SK-N-MC (cell line): ENCODE data around the gene AANAT.

Source experiments
- EZH2 ChIP-seq: fragments of 200-600 bp; sonication (generic); IDR thresholded peaks from one replicate; pipeline ENCODE4 v1.6.1; 2017; ENCODE audit warnings: antibody characterized with exemption
- FOXP2 ChIP-seq: optimal IDR thresholded peaks from 2 replicates; pipeline ENCODE3; 2011; ENCODE audit warnings: mild to moderate bottlenecking, moderate library complexity; ENCODE audit not compliant: insufficient read depth; ENCODE audit errors: extremely low read length, control extremely low read depth
- POLR2AphosphoS5 ChIP-seq: IDR thresholded peaks from 2 replicates; pipeline ENCODE4 v1.6.1; 2012; ENCODE audit warnings: mild to moderate bottlenecking, low read depth, low read length, borderline replicate concordance

DNA sequence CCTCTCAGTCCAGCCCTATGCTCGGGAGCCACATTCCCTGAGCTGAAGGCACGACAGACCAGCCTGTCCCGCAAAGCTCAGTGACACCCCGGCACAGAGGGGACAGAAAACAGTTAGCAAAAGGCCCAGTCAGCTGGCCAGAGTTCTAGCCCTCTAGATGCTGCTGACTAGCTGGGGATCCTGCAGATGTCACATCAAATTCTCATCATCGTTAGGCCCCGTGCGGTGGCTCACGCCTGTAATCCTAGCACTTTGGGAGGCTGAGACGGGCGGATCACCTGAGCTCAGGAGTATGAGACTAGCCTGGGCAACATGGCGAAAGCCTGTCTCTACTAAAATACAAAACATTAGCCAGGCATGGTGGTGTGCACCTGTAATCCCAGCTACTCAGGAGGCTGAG lies 31.7 kb upstream of the AANAT start:
- no peak for TF ChIP-seq EZH2
- TF ChIP-seq POLR2AphosphoS5: no peak
- no peak for TF ChIP-seq FOXP2
